WTC11 (cell line): Measurements from ENCODE around the gene PLSCR4.

Experiments
- HMGXB4 ChIP-seq: sonication (generic); formaldehyde crosslinking; IDR thresholded peaks from 2 replicates; pipeline ENCODE4 v1.8.1; 2023; ENCODE audit warnings: mild to moderate bottlenecking, moderate library complexity, missing genetic modification reagents
- MAX ChIP-seq: sonication (generic); formaldehyde crosslinking; IDR thresholded peaks from 2 replicates; pipeline ENCODE4 v1.8.0; 2022; ENCODE audit warnings: mild to moderate bottlenecking, missing genetic modification reagents

- TF ChIP-seq HMGXB4 (CRISPR knock-in tag) = no peak
- no peak for TF ChIP-seq MAX (CRISPR knock-in tag)
Observed at GRCh38 chr3:146164071-146164470, 86.8 kb downstream of the PLSCR4 start.
